ENCODE measurements around the gene BLOC1S1.

Gene BLOC1S1

GRCh38 chr12:55732288-55732687 is 16.4 kb downstream of the BLOC1S1 start:
- TF ChIP-seq CTCF (IDR thresholded peaks at IDR 0.05; ENCODE audit: insufficient read depth, low read depth, low read length, missing control alignments), result no peak
- no peak overlapping the region for H3K4me3 ChIP-seq (ENCODE audit: low read depth, low read length)
- DNase-seq (ENCODE audit: low read depth), result no peak

GRCh38 chr12:55733021-55733555 is 17.2 kb downstream of the BLOC1S1 start:
- no peak for DNase-seq (ENCODE audit: low read depth)
- no peak overlapping the region for H3K4me3 ChIP-seq (ENCODE audit: low read depth, low read length)
- TF ChIP-seq CTCF (IDR thresholded peaks at IDR 0.05; ENCODE audit: insufficient read depth, low read depth, low read length, missing control alignments), result no peak

- no peak for TF ChIP-seq CTCF (IDR thresholded peaks at IDR 0.05; ENCODE audit: insufficient read depth, low read depth, low read length, missing control alignments)
- H3K4me3 ChIP-seq (ENCODE audit: low read depth, low read length), result no peak overlapping the region
- no peak for DNase-seq (ENCODE audit: low read depth)
These were observed 18.0 kb downstream of the BLOC1S1 start for GRCh38 chr12:55733858-55734257.

GRCh38 chr12:55734595-55734994 is 18.7 kb downstream of the BLOC1S1 start:
- H3K4me3 ChIP-seq (ENCODE audit: low read depth, low read length), result no peak overlapping the region
- TF ChIP-seq CTCF (IDR thresholded peaks at IDR 0.05; ENCODE audit: insufficient read depth, low read depth, low read length, missing control alignments), result no peak
- no peak for DNase-seq (ENCODE audit: low read depth)

- DNase-seq (ENCODE audit: low read depth), result no peak
- no peak for TF ChIP-seq CTCF (IDR thresholded peaks at IDR 0.05; ENCODE audit: insufficient read depth, low read depth, low read length, missing control alignments)
These were observed 20.2 kb downstream of the BLOC1S1 start for GRCh38 chr12:55736076-55736475.

GRCh38 chr12:55736780-55737580 is 21.1 kb downstream of the BLOC1S1 start:
- DNase-seq (ENCODE audit: low read depth), result peak; percentile 71
- TF ChIP-seq CTCF (IDR thresholded peaks at IDR 0.05; ENCODE audit: insufficient read depth, low read depth, low read length, missing control alignments), result peak; percentile 86
- H3K4me3 ChIP-seq (ENCODE audit: low read depth, low read length), result no peak overlapping the region

More at GRCh38 chr12:55736076-55736475, 20.2 kb downstream of the BLOC1S1 start:
- no peak overlapping the region for H3K4me3 ChIP-seq (ENCODE audit: low read depth, low read length)
